ENCODE data around the gene PTCSC3. TPM values are rescaled to one million over a fixed set of nuclear protein-coding genes. Genes with fewer than 3 reads are reported as not detected.

PTCSC3 gene
- total RNA-seq, 2 donors from 2014 or later: not detected

DNA sequence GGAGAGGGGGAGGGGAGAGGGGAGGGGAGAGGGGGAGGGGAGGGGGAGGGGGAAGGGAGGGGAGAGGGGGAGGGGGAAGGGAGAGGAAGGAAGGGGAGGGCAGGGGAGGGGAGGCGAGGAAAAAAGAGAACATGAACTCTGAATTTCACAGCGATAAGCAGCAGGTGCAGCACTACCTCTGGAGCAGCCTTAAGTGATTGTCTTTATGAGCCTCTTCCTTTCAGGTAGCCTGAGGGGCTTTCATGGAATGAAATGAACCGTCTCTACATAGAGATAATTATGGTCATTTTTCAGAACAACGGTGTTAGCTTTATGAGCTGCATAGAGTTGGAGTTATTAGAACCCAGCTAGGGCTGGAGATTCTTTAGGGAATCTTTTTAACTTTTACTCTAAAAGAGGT is 18.1 kb upstream of the PTCSC3 start:
- Mint-ChIP-seq H3K9me3 (no peaks in the 10 kb centered on the region), H3K36me3 (no peaks in the 10 kb centered on the region), H3K27ac (no peak overlapping the region)
- DNase-seq (ENCODE audit: low spot score in 2 of 2) (no peak), ATAC-seq (no peak)

DNA sequence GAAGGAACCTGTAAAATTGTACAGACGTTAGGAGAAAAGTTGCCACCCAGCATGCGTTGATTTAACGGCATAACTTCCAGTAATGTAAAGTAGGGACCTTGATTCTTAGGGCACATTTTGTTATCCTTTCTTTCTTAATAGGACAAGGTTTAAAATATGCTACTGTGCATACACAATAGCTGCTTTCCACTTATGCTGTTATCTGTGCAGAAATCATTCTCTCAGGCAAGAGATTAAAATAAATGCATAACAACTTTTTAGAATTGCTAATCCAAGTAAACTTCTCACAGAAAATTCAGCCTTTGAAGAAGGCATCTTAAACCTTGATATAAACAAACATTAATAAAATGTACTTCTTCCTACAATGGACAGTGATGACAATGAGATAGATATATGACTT is 16.0 kb upstream of the PTCSC3 start:
- no peak for ATAC-seq
- no peaks in the 10 kb centered on the region for H3K9me3 Mint-ChIP-seq
- no peaks in the 10 kb centered on the region for H3K36me3 Mint-ChIP-seq
- H3K27ac Mint-ChIP-seq: no peak overlapping the region
- no peak for DNase-seq (ENCODE audit: low spot score in 2 of 2)

DNA sequence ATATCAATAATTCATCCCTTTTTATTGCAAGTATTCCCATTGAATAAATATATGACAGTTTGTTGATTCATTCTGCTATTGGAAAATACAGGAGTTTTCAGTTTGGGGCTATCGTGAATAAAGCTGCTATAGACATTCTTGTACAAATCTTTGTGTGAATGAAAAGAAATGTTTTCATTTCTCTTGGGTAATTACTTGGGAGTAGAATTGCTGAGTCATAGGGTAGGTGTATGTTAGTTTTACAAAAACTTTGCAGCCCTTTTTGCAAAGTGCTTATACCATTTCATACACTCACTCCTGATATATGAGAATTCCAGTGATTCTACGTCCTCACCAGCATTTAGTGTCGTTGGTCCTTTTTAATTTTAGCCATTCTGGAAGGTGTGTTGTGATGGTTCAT is 6.9 kb upstream of the PTCSC3 start:
- H3K9me3 Mint-ChIP-seq: no peaks in the 10 kb centered on the region
- DNase-seq (ENCODE audit: low spot score in 2 of 2) (no peak), ATAC-seq (no peak)
- no peak overlapping the region for H3K27ac Mint-ChIP-seq
- H3K36me3 Mint-ChIP-seq: no peaks in the 10 kb centered on the region

DNA sequence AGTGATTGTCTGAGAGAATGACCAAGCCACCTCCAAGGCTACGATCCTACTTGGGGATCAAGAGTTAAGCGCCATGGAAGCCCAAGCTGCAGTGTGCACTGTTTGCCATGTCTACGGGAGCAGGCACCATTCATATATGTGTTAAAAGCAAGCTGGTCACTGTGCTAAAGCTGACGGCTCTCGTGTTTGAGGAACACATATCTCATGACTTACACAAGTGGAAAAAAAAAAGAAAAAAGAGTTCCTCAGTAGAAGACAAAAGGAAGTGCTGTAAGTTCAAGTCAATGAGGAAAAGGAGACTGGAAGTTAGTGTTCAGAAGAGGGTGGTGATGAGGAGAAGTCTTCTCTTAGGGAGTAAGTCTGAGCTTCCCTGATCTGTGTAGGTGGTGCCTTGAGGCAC is 4.9 kb upstream of the PTCSC3 start:
- ATAC-seq: no peak

DNA sequence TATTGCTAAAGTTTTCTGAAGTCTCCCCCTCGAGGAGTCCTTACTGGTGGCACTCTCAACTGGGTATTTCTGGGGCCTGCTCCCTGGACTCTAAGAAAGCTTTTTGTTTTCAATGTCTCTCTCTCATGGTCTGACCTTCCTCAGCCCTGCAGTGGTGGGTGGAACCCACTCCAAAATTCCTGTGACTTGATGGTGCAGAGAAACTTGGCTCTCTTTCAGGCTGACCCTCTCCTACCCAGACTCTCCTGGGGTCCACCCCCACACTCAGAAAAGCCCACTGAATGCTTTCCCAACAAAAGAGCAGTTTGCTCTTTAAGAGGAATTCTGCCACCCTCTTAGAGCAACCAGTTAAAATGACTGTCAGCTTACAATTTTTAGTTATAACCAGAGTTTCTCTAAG is 967 bp upstream of the PTCSC3 start:
- no peaks in the 10 kb centered on the region for H3K36me3 Mint-ChIP-seq
- ATAC-seq (no peak), DNase-seq (ENCODE audit: low spot score in 2 of 2) (no peak)
- H3K9me3 Mint-ChIP-seq: no peaks in the 10 kb centered on the region
- no peak overlapping the region for H3K27ac Mint-ChIP-seq

More for the DNA sequence above, 4.9 kb upstream of the PTCSC3 start:
- H3K36me3 Mint-ChIP-seq: no peaks in the 10 kb centered on the region
- H3K27ac Mint-ChIP-seq: no peak overlapping the region
- no peaks in the 10 kb centered on the region for H3K9me3 Mint-ChIP-seq
- no peak for DNase-seq (ENCODE audit: low spot score in 2 of 2)

DNA sequence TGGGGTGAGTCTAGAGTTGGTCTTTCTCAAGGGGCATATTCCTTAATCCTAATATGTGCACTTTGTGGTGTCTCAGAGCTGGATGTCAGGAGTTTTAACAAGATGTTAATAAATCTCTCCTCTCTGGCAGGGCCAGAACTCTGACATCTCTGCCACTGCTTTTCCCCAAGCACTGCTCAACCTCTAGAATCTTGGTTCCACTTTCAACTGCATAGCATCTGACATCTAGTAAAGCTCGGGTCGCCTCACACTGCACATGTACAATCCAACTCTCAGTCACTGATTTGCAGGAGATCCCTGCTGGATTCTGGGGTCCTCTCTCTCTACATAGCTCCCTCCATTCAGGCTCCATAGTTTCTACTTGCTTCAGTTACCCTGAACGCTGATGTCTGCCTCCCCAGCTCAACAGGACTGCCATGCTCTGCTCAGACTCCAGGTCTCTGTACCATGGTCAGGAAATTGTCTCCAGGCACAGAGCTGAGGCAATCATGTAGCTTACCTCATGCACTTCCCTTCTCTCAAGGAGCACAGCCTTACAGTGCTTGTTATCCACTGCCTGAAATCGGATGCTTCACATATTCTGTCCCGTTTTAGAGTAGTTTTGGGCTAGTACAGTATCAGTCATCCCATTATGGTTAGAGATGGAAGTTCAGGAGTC is 1.6 kb downstream of the PTCSC3 start:
- Mint-ChIP-seq H3K36me3 (no peaks in the 10 kb centered on the region), H3K27ac (no peak overlapping the region), H3K9me3 (no peaks in the 10 kb centered on the region)
- ATAC-seq (no peak), DNase-seq (ENCODE audit: low spot score in 2 of 2) (no peak)

DNA sequence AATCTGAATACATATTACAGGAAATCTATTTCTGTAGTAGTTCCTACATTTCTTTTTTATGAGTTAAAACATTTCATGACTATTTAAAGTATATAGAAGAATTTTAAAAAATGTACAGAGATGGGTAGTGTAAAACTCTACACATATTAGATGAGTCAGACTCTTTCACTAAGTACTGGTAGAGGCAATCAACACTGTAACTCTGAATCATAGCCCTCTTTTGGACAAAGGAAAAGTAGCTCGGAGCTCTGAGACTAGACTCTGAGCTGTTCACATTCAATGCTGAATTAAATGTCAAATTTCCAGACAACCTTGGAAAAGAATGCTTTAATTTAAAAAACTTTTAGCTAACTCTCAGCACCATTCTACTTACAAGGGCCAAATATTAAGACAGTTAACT is 3.4 kb downstream of the PTCSC3 start:
- H3K9me3 Mint-ChIP-seq: no peaks in the 10 kb centered on the region
- no peak overlapping the region for H3K27ac Mint-ChIP-seq

DNA sequence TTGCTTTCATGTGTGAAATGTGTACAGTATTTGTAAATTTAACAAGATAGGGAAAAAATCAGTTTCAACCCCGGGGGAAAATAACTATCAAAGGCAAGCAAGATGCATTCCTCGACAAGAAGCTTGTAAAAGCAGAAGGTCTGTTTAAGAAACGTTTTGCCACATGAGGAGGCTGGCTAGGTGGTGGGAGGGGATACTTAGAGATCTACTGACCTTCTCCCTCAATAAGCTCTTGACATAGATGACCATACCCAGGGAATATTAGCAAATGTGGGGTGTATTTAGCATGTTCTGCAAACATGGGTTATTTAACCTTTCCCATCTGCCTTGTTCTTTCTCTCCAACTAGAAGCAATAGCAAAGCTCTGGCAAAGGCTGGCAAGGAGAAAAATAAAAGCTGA is 4.9 kb downstream of the PTCSC3 start:
- no peak overlapping the region for H3K27ac Mint-ChIP-seq
- H3K36me3 Mint-ChIP-seq: no peaks in the 10 kb centered on the region
- ATAC-seq (no peak), DNase-seq (ENCODE audit: low spot score in 2 of 2) (no peak)
- no peaks in the 10 kb centered on the region for H3K9me3 Mint-ChIP-seq

More for the DNA sequence above, 3.4 kb downstream of the PTCSC3 start:
- ATAC-seq: no peak
- DNase-seq (ENCODE audit: low spot score in 2 of 2): no peak
- H3K36me3 Mint-ChIP-seq: no peaks in the 10 kb centered on the region

DNA sequence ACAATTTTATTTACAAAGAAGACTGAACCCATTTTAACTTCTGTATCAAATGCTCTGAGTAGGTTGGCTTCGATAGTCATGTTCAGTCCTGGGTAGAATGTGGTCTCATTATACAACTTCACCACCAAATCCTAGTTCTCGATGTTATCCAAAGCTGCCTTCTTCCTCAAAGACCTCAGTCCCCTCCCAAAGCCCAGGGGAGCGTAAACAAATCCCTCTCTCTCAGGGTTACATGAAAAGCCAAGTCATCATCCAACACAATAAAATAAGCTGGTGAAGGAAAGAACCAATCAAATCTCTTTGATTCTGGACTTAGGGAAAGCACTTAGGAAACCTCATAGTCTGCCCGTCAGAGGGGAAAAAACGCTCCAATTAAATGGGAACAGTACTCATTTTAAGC is 9.1 kb downstream of the PTCSC3 start:
- ATAC-seq (no peak), DNase-seq (ENCODE audit: low spot score in 2 of 2) (no peak)
- H3K9me3 Mint-ChIP-seq: no peaks in the 10 kb centered on the region
- no peaks in the 10 kb centered on the region for H3K36me3 Mint-ChIP-seq
- no peak overlapping the region for H3K27ac Mint-ChIP-seq

DNA sequence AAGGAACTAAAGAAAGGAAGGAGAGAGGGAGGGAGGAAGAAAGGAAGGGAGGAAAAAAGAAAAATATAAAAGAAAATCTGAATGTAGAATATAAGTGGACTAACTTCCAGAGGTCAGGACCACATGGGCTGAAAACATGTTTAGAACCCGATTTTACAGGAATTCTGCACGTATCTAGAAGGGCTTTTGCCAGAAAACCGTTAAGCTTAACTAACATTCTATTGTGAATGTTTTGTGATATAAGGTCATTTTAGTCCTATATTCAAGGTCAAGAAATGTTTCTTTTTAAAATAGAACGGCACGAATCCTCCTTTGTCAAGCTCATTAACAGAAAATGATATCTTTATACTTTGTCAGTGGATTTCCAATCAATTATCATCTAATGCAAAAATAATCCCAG is 13.1 kb downstream of the PTCSC3 start:
- no peaks in the 10 kb centered on the region for H3K36me3 Mint-ChIP-seq
- no peak overlapping the region for H3K27ac Mint-ChIP-seq
- peaks cover 0 to 4% of the 10 kb centered on the region in 2 donors for H3K9me3 Mint-ChIP-seq
- ATAC-seq: no peak
- DNase-seq (ENCODE audit: low spot score in 2 of 2): no peak

DNA sequence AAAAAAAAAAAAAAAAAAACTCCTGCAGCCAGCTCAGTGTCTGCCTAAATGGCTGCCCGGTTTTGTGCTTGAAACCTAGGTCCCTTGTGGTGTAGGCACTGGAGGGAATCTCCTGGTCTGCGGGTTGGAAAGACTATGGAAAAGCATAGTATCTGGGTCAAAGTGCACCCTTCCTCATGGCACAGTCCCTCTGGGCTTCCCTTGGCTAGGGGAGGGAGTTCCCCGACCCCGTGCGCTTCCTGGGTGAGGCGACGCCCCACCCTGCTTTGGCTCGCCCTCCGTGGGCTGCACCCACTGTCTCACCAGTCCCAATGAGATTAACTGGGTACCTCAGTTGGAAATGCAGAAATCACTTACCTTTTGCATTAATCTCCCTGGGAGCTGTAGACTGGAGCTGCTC is 14.3 kb downstream of the PTCSC3 start:
- ATAC-seq: no peak
- Mint-ChIP-seq H3K9me3 (peaks cover 0 to 4% of the 10 kb centered on the region in 2 donors), H3K27ac (no peak overlapping the region), H3K36me3 (no peaks in the 10 kb centered on the region)
- DNase-seq (ENCODE audit: low spot score in 2 of 2): no peak

DNA sequence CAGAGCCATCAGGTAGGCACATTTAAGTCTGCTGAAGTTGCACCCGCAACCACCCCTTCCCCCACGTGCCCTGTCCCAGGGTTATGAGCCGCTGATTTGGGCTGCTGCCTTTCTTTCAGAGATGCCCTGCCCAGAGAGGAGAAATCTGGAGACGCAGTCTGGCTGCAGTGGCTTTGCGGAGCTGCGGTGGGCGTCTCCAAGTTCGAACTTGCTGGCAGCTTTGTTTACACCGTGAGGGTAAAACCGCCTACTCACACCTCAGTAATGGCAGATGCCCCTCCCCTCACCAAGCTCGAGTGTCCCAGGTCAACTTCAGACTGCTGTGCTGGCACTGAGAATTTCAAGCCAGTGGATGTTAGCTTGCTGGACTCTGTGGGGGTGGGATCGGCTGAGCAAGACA is 14.7 kb downstream of the PTCSC3 start:
- Mint-ChIP-seq H3K27ac (no peak overlapping the region), H3K9me3 (peaks cover 0 to 4% of the 10 kb centered on the region in 2 donors), H3K36me3 (no peaks in the 10 kb centered on the region)
- DNase-seq (ENCODE audit: low spot score in 2 of 2) (no peak), ATAC-seq (no peak)

DNA sequence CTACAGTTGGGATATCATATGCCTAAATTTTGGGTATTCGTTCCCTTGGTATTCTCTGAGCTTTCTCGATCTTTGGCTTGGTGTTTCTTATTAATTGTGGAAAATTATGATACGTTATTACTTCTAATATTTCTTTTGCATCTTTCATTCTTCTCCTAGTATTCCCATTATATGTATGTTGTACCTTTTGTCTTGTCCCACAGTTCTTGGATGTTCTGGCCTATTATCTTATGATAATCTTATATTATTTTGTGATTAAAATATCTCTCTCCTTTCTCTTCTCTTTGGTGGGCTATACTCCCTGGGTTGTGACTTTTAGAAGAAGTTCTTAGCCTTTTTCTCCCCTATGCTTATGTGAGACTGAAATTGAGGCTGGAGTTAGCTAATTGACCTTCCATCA is 25.2 kb downstream of the PTCSC3 start:
- H3K36me3 Mint-ChIP-seq: peaks cover 0 to 6% of the 10 kb centered on the region in 2 donors

DNA sequence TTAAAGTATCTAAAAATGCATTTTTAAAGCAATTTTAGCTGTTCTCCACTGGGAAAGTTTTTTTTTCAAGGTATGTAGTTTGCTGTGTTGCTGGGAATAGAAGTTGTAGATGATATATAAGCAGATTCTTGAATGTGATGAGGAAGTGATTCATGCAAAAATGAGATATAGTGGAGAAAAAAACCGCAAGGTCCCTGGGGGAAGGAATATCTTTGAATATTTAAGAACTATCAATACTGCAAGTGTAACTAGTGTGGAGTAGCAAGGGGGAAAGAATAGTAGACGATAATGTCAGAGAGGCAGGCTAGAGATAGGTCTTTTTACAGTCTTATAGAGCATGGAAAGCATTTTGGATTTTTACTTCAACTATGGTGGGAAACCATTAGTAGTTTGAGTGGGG is 42.5 kb downstream of the PTCSC3 start:
- ATAC-seq (no peak), DNase-seq (ENCODE audit: low spot score in 2 of 2) (no peak)
- Mint-ChIP-seq H3K36me3 (no peaks in the 10 kb centered on the region), H3K27ac (no peak overlapping the region), H3K9me3 (no peaks in the 10 kb centered on the region)

More for the DNA sequence above, 25.2 kb downstream of the PTCSC3 start:
- no peak for DNase-seq (ENCODE audit: low spot score in 2 of 2)
- no peak for ATAC-seq
- Mint-ChIP-seq H3K27ac (no peak overlapping the region), H3K9me3 (peaks cover 10 to 12% of the 10 kb centered on the region in 2 donors)

DNA sequence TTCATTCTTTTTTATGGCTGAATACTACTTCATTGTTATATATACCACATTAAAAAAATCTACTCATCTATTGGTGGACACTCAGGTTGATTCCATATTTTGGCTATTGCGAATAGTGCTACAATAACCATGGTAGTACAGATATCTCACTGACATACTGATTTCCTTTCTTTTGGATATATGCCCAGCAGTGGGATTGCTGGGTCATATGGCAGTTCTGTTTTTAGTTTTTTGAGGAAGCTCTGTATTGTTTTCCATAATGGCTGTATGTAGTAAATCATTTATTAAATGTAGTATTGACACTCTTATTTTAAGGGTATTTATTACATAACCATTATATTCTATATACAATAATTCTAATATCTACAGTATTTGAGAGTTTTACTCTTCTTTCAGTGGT is 43.7 kb downstream of the PTCSC3 start:
- no peaks in the 10 kb centered on the region for H3K36me3 Mint-ChIP-seq
- no peak overlapping the region for H3K27ac Mint-ChIP-seq
- ATAC-seq (no peak), DNase-seq (ENCODE audit: low spot score in 2 of 2) (no peak)
- H3K9me3 Mint-ChIP-seq: no peaks in the 10 kb centered on the region

DNA sequence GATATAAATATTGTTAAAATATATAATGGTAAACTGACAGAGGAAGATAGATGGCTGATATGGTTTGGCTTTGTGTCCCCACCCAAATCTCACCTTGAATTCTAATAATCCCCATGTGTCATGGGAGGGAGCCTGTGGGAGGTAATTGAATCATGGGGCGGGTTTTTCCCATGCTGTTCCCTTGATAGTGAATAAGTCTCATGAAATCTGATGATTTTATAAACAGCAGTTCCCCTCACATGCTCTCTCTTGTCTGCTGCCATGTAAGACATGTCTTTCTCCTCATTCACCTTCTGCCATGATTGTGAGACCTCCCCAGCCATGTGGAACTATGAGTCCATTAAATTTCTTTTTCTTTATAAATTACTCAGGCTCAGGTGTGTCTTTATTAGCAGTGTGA is 46.3 kb downstream of the PTCSC3 start:
- DNase-seq (ENCODE audit: low spot score in 2 of 2) (no peak), ATAC-seq (no peak)
- Mint-ChIP-seq H3K27ac (no peak overlapping the region), H3K36me3 (no peaks in the 10 kb centered on the region), H3K9me3 (no peaks in the 10 kb centered on the region)

DNA sequence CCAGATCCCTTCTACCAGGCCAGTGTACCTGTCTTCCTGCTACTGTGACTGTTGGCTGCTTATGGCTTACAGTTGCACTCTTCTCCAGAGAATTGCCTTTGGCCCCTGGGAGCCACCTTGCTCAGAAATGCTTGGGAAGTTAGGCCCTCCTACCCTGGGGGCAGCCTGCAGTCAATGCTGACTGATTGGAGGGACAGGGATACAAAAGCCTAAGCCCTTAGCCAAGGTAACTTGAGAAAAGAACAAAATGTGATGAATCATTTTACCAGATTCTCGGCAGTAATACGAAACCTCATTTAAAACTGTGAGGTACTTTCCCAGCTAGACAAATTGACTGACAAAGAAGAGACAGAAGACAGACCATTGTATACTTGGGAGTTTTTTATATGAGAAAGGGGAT is 47.3 kb downstream of the PTCSC3 start:
- Mint-ChIP-seq H3K9me3 (peaks cover 3 to 4% of the 10 kb centered on the region in 2 donors), H3K36me3 (no peaks in the 10 kb centered on the region), H3K27ac (no peak overlapping the region)
- DNase-seq (ENCODE audit: low spot score in 2 of 2) (no peak), ATAC-seq (no peak)

DNA sequence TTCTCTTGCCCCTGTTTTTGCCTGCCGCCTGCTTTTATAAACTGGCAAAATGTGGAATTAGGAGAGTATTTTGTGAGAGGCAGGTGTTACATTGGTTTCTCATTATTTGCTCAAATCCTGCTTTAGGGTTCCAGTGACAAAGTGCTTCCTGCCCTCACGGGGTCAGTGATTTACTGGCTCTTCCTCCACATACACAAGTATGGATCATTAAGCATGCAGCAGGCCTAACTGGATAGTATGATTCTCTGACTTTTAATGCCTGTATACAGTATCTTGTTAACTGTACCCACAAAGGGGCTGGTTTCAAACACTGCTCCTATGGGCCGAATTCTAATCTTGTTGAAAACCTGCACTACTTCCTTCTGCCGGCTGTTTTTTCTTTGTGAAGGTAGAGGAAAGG is 63.2 kb downstream of the PTCSC3 start:
- no peak for ATAC-seq
- Mint-ChIP-seq H3K9me3 (no peaks in the 10 kb centered on the region), H3K27ac (no peak overlapping the region), H3K36me3 (no peaks in the 10 kb centered on the region)
- DNase-seq (ENCODE audit: low spot score in 2 of 2): no peak
